ENCODE data around the gene IL5RA. TPM values are rescaled to one million over a fixed set of nuclear protein-coding genes. Genes with fewer than 3 reads are reported as not detected.

The IL5RA gene
- total and polyA plus RNA-seq, 9 of the 15 experiments (the other 6 are each of a cell fraction or from before 2014, with no cell fraction given) = 0.07 to 0.28 (median 0.14) TPM; not detected in 4

- TF ChIP-seq CHD7 (IDR thresholded peaks at IDR 0.05; ENCODE audit: low read depth, low read length) = no peak
- TF ChIP-seq SNAPC5 (CRISPR knock-in tag; IDR thresholded peaks at IDR 0.05) = no peak
- TF ChIP-seq PURB (CRISPR knock-in tag; IDR thresholded peaks at IDR 0.05; ENCODE audit: low read depth) = no peak
- no peak; the same call in none of the 2 replicates for TF ChIP-seq GATA2 (CRISPR knock-in tag; IDR thresholded peaks at IDR 0.05)
- peak in 1 of 2 experiments; percentile 76; a peak in 2 of 4 replicates for TF ChIP-seq ZNF639 (CRISPR knock-in tag; conservative IDR thresholded peaks at IDR 0.05 in 1 of 2, IDR thresholded peaks at IDR 0.05 in 1 of 2)
- no peak for TF ChIP-seq ZNF280B (CRISPR knock-in tag; IDR thresholded peaks at IDR 0.05)
- no peak for TF ChIP-seq KLF1 (tag; IDR thresholded peaks at IDR 0.05)
- no peak; the same call in 1 of the 2 replicates for TF ChIP-seq ELF1 (tag; IDR thresholded peaks at IDR 0.05)
- TF ChIP-seq XRCC5 (IDR thresholded peaks at IDR 0.05; ENCODE audit: low read depth, low read length) = no peak
- TF ChIP-seq ZNF316 (IDR thresholded peaks at IDR 0.05) = no peak
- TF ChIP-seq NFRKB (IDR thresholded peaks at IDR 0.05; ENCODE audit: low read depth) = no peak
Observed at GRCh38 chr3:3109407-3110298, 521 bp downstream of the IL5RA start (continued).

Measured in K562 (cell line).